ENCODE data around the gene SLC16A12. TPM values are rescaled to one million over a fixed set of nuclear protein-coding genes. Genes with fewer than 3 reads are reported as not detected.

Gene SLC16A12
- total and polyA plus RNA-seq, 2 of the 8 experiments (the other 6 are each of a cell fraction or from before 2014, with no cell fraction given): 1.6 to 1.9 TPM

- CTCF ChIA-PET (ENCODE audit: partially characterized antibody): no interaction called here
- no peaks in the 10 kb centered on the region for H3K79me2 ChIP-seq (ENCODE audit: control insufficient read depth in 1 of 2, insufficient read depth in 2 of 2, low read length in 2 of 2)
- H3K9me3 ChIP-seq (ENCODE audit: insufficient read depth in 2 of 2, low read depth in 1 of 2, low read length in 1 of 2): no peaks in the 10 kb centered on the region
- H2AFZ ChIP-seq (ENCODE audit: low read length): no peak overlapping the region
- H3K4me2 ChIP-seq (ENCODE audit: insufficient read depth in 1 of 2, low read depth in 2 of 2, low read length in 2 of 2): no peak overlapping the region
- peaks cover 0 to 2% (median 0%) of the 10 kb centered on the region in 4 experiments; a peak in 1 of 7 replicates for H3K27me3 ChIP-seq (replicated peaks in 1 of 4; ENCODE audit: control insufficient read depth in 3 of 4, extremely low read depth in 1 of 4, insufficient read depth in 3 of 4, low read length in 3 of 4)
- no peak overlapping the region for H4K91ac ChIP-seq (replicated peaks; ENCODE audit: insufficient read length, low read length)
- no peak overlapping the region for H3K9ac ChIP-seq (replicated peaks in 1 of 4; ENCODE audit: extremely low read depth in 1 of 4, low read depth in 3 of 4, low read length in 3 of 4)
- no peaks in the 10 kb centered on the region for H3K79me1 ChIP-seq (ENCODE audit: low read depth, low read length)
- H3K23ac ChIP-seq (ENCODE audit: insufficient read length): no peak overlapping the region
- no peak overlapping the region for H2BK20ac ChIP-seq (ENCODE audit: low read length)
- WGBS, 2 experiments (ENCODE audit: extremely low coverage in 1 of 2, insufficient coverage in 1 of 2, insufficient read length in 1 of 2, insufficient replicate concordance in 2 of 2, low coverage in 1 of 2, low lambda C conversion rate in 2 of 2, missing lambda C conversion rate in 1 of 2): 93% methylated on average over 2 of the region's 2 CpGs; no CpG with 5 or more reads in 1 of the 2 experiments
- H2BK5ac ChIP-seq (ENCODE audit: low read depth, low read length): no peak overlapping the region
- no peak overlapping the region for H3K27ac ChIP-seq (ENCODE audit: low read depth, low read length)
- H3K4me1 ChIP-seq (replicated peaks in 1 of 4; ENCODE audit: control insufficient read depth in 3 of 4, insufficient read depth in 4 of 4, low read length in 3 of 4): peaks cover 0 to 10% (median 1%) of the 10 kb centered on the region in 4 experiments; a peak in 2 of 7 replicates
- H2BK120ac ChIP-seq (replicated peaks; ENCODE audit: low read depth, low read length): no peak overlapping the region
- no peak overlapping the region for H3K14ac ChIP-seq (ENCODE audit: insufficient read length)
- H4K20me1 ChIP-seq (replicated peaks in 1 of 2; ENCODE audit: control insufficient read depth in 1 of 2, insufficient read depth in 2 of 2, low read length in 2 of 2): no peaks in the 10 kb centered on the region
- TF ChIP-seq POLR2A (IDR thresholded peaks at IDR 0.05; ENCODE audit: control extremely low read depth in 1 of 2, low read depth in 2 of 2, low read length in 2 of 2) (no peak), CHD2 (IDR thresholded peaks at IDR 0.05; ENCODE audit: low read length) (no peak), YY1 (IDR thresholded peaks at IDR 0.05; ENCODE audit: low read depth, low read length) (no peak), HDAC2 (IDR thresholded peaks at IDR 0.05; ENCODE audit: borderline replicate concordance in 1 of 2, low read depth in 2 of 2, low read length in 2 of 2) (no peak), ATF3 (IDR thresholded peaks at IDR 0.05; ENCODE audit: insufficient read depth, low read depth, low read length) (no peak), RNF2 (IDR thresholded peaks at IDR 0.05; ENCODE audit: borderline replicate concordance, low read depth, low read length, missing control alignments, poor library complexity, severe bottlenecking) (no peak), SIX5 (IDR thresholded peaks at IDR 0.05; ENCODE audit: low read depth, low read length) (no peak)
- H3K4ac ChIP-seq (replicated peaks; ENCODE audit: insufficient read length, low read depth, low read length): no peak overlapping the region
- no peak overlapping the region for H2BK12ac ChIP-seq (ENCODE audit: low read depth, low read length)
- no peak overlapping the region for H4K5ac ChIP-seq (ENCODE audit: insufficient read length, low read depth, low read length)
- no peak overlapping the region for H3K18ac ChIP-seq (ENCODE audit: extremely low read depth, low read length)
- H4K8ac ChIP-seq (ENCODE audit: extremely low read depth, insufficient read depth, low read length): no peak overlapping the region
- H3K36me3 ChIP-seq (ENCODE audit: control insufficient read depth in 2 of 4, insufficient read depth in 4 of 4, low read length in 3 of 4): no peaks in the 10 kb centered on the region
- no peak overlapping the region for H2BK15ac ChIP-seq (ENCODE audit: low read length)
- H2AK5ac ChIP-seq (ENCODE audit: low read depth, low read length): no peak overlapping the region
- DNase-seq (ENCODE audit: low read depth in 1 of 2, low spot score in 2 of 2) (no peak), FAIRE-seq (no peak)
- POLR2A ChIA-PET (ENCODE audit: partially characterized antibody): no interaction called here
- no peaks in the 10 kb centered on the region for H3K23me2 ChIP-seq (ENCODE audit: low read depth, low read length)
- no peak overlapping the region for H3K56ac ChIP-seq (replicated peaks; ENCODE audit: insufficient read length, low read depth, low read length)
- no peak overlapping the region for H3K4me3 ChIP-seq (ENCODE audit: extremely low read depth in 1 of 4, insufficient read depth in 2 of 4, low read depth in 3 of 4, low read length in 4 of 4)
These were observed 43.5 kb downstream of the SLC16A12 start for GRCh38 chr10:89491932-89492331.

All from H1 (cell line).